Adrenal gland (tissue), 5 donors: ENCODE data around the gene MEOX1.

ENCODE experiments used
- POLR2A ChIP-seq, 2 donors: fragments of 450-650 bp; IDR thresholded peaks; one replicate each; pipeline ENCODE4 v1.6.1; 2017; ENCODE audit warnings: antibody characterized with exemption in 2 of 2, mild to moderate bottlenecking in 2 of 2, moderate library complexity in 1 of 2
- TF ChIP-seq, protein P1 (sequence below), 6 experiments: fragments of 450-650 bp in 4 of 6; fragments of 200-600 bp in 2 of 6; sonication (generic) in 1 of 6; IDR thresholded peaks; 1 replicate in 5 of 6; 2 replicates in 1 of 6; pipeline versions ENCODE4 v1.5.1 to v1.8.0; 2016 to 2021; ENCODE audit warnings: antibody characterized with exemption in 6 of 6, mild to moderate bottlenecking in 2 of 6, moderate library complexity in 1 of 6
- donor health status: DM: no; HTN: no; CAD: no.

DNA sequence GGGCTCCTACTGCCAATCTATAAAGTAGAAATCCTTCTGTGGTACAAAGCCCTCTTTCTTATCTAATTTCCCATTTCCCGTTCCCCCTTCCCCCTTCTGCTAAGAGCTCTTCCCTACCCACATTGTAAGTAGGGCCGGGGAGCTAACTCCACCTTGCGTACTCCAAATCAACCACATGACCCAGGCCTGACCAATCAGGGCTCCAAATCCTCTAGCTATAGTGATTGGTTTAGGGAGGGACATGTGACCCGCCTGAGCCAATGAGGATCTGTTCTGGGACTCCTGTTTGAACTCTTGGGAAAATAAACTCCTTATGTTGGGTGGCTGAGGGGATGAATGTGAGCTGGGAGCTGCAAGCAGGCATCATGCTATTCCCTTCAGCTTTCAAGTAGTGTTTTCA lies 40.9 kb upstream of the MEOX1 start:
- TF ChIP-seq, protein P1, sequence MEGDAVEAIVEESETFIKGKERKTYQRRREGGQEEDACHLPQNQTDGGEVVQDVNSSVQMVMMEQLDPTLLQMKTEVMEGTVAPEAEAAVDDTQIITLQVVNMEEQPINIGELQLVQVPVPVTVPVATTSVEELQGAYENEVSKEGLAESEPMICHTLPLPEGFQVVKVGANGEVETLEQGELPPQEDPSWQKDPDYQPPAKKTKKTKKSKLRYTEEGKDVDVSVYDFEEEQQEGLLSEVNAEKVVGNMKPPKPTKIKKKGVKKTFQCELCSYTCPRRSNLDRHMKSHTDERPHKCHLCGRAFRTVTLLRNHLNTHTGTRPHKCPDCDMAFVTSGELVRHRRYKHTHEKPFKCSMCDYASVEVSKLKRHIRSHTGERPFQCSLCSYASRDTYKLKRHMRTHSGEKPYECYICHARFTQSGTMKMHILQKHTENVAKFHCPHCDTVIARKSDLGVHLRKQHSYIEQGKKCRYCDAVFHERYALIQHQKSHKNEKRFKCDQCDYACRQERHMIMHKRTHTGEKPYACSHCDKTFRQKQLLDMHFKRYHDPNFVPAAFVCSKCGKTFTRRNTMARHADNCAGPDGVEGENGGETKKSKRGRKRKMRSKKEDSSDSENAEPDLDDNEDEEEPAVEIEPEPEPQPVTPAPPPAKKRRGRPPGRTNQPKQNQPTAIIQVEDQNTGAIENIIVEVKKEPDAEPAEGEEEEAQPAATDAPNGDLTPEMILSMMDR (IDR thresholded peaks at IDR 0.05), result no peak
- TF ChIP-seq POLR2A (IDR thresholded peaks at IDR 0.05), result no peak
